GM12891 (cell line): ENCODE measurements around the gene LEKR1.

ENCODE experiments used
- POLR2A ChIP-seq: IDR thresholded peaks from 2 replicates; pipeline ENCODE4 v1.6.1; 2011; ENCODE audit warnings: low read depth, low read length, control low read depth
- POLR2AphosphoS5 ChIP-seq: IDR thresholded peaks from 2 replicates; pipeline ENCODE4 v1.6.1; 2011; ENCODE audit warnings: low read depth, low read length, control low read depth
- TAF1 ChIP-seq: IDR thresholded peaks from 2 replicates; pipeline ENCODE4 v1.6.1; 2011; ENCODE audit warnings: low read depth, low read length, control low read depth

DNA sequence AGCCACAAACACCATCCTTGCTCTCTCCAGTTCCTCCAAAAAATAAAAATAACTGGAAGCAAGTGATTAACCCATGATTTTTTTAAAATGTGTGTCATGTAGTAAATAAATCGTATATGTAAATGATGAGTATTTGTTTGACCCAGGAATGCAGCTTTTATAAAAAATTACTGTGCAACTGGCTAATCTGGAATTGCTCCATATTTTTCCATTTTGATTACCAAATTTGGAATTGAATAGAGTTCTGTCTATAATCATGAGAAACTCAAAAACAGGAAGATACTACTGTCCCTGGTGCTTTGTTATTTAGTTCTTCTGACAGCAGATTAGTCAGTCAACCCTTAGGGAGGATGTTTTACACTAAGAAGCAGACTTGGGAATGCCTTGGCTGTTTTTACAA, 217.6 kb downstream of the LEKR1 start:
- no peak for TF ChIP-seq TAF1
- no peak for TF ChIP-seq POLR2A
- no peak for TF ChIP-seq POLR2AphosphoS5
